Measurements from ENCODE around the gene FCF1.

Gene FCF1

GRCh38 chr14:74784634-74785033, 71.7 kb downstream of the FCF1 start:
- DNase-seq, result no peak

GRCh38 chr14:74785056-74785613, 72.2 kb downstream of the FCF1 start:
- no peak for DNase-seq

DNA sequence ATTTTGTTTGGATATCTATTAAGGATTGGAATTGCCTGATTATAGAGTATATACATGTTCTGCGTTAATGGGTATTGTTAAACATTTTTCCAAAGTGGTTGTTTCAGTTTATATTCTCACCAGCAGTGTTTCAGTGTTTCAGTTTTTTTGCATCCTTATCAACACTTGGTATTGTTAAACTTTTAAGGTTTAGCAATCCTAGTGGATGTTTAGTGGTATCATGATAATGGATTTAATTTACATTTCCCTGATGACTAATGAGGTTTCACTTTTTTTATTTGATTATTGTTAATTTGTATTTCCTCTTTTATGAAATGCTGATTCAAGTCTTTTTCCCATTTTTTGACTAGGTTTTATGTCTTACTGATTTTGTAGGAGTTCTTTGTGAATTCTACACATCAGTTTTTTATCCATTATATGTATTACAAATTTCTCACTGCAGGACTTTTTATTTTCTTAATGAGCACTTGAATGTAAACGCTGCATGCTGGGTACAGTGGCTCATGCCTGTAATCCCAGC, 73.9 kb downstream of the FCF1 start:
- DNase-seq, result no peak
